K562 (cell line): ENCODE measurements around the gene DIP2A. TPM values are rescaled to one million over a fixed set of nuclear protein-coding genes. Genes with fewer than 3 reads are reported as not detected.

ENCODE experiments used
- ASH1L ChIP-seq: fragments of 450-650 bp; IDR thresholded peaks from 2 replicates; pipeline ENCODE4 v1.6.1; 2018; ENCODE audit warnings: borderline replicate concordance, mild to moderate bottlenecking, low read depth; ENCODE audit not compliant: partially characterized antibody
- ATF4 ChIP-seq: fragments of 450-650 bp; formaldehyde crosslinking; IDR thresholded peaks from 2 replicates; pipeline ENCODE4 v1.4.0; 2022; ENCODE audit warnings: mild to moderate bottlenecking, moderate library complexity
- CBX3 ChIP-seq, 2 experiments: IDR thresholded peaks; 1 replicate in 1 of 2; 2 replicates in 1 of 2; pipeline ENCODE4 v1.6.1; 2012; ENCODE audit warnings: inconsistent platforms in 2 of 2, low read length in 2 of 2, borderline replicate concordance in 1 of 2, control low read depth in 1 of 2
- ESRRA ChIP-seq: fragments of 450-650 bp; IDR thresholded peaks from 2 replicates; pipeline ENCODE4 v1.6.1; 2014; ENCODE audit warnings: low read depth, mild to moderate bottlenecking, moderate library complexity, borderline replicate concordance
- FOXP4 ChIP-seq: sonication (generic); formaldehyde crosslinking; IDR thresholded peaks from 2 replicates; pipeline ENCODE4 v1.8.0; 2022; ENCODE audit warnings: mild to moderate bottlenecking, missing genetic modification reagents, borderline replicate concordance
- HMG20A ChIP-seq: fragments of 450-650 bp; formaldehyde crosslinking; conservative IDR thresholded peaks from 2 replicates; pipeline ENCODE4 v1.4.0; 2020; ENCODE audit warnings: mild to moderate bottlenecking, mixed read lengths
- KLF16 ChIP-seq: IDR thresholded peaks from 2 replicates; pipeline ENCODE4 v1.6.1; 2016; ENCODE audit warnings: antibody characterized with exemption
- NCOR1 ChIP-seq: fragments of 450-650 bp; IDR thresholded peaks from 2 replicates; pipeline ENCODE4 v1.6.1; 2016; ENCODE audit warnings: mild to moderate bottlenecking, moderate library complexity
- NEUROD1 ChIP-seq: fragments of 150-350 bp; IDR thresholded peaks from 2 replicates; pipeline ENCODE4 v1.6.1; 2014; ENCODE audit warnings: borderline replicate concordance, low read length, low read depth; ENCODE audit not compliant: partially characterized antibody
- NFIC ChIP-seq: fragments of 450-650 bp; IDR thresholded peaks from 2 replicates; pipeline ENCODE4 v1.6.1; 2017; ENCODE audit warnings: mild to moderate bottlenecking, inconsistent platforms
- PHTF2 ChIP-seq: fragments of 250-450 bp; sonication (Bioruptor Pico); IDR thresholded peaks from 2 replicates; pipeline ENCODE4 v1.5.0; 2021; ENCODE audit warnings: mild to moderate bottlenecking
- SOX6 ChIP-seq: fragments of 450-650 bp; IDR thresholded peaks from 2 replicates; pipeline ENCODE4 v1.6.1; 2014; ENCODE audit warnings: mild to moderate bottlenecking
- STAT5A ChIP-seq: IDR thresholded peaks from 2 replicates; pipeline ENCODE4 v1.6.1; 2012; ENCODE audit warnings: low read length, inconsistent platforms, borderline replicate concordance
- TEAD1 ChIP-seq, 2 experiments: fragments of 450-650 bp in 1 of 2; sonication (generic) in 1 of 2; formaldehyde crosslinking; IDR thresholded peaks; 2 replicates each; pipeline versions ENCODE4 v1.4.0 to v1.8.0; 2020 to 2022; ENCODE audit warnings: mild to moderate bottlenecking in 2 of 2, missing genetic modification reagents in 1 of 2
- TEAD4 ChIP-seq, 2 experiments: sonication (generic) in 1 of 2; formaldehyde crosslinking in 1 of 2; IDR thresholded peaks; 2 replicates each; pipeline versions ENCODE4 v1.6.1 to v1.8.0; 2012 to 2022; ENCODE audit warnings: borderline replicate concordance in 1 of 2, inconsistent platforms in 1 of 2, low read length in 1 of 2, mild to moderate bottlenecking in 1 of 2, missing genetic modification reagents in 1 of 2
- ZC3H11A ChIP-seq: IDR thresholded peaks from 2 replicates; pipeline ENCODE4 v1.6.1; 2012; ENCODE audit warnings: low read depth, low read length, improper control_type of control experiment
- ZNF175 ChIP-seq: fragments of 200-800 bp; sonication (Bioruptor generic); IDR thresholded peaks from 2 replicates; pipeline ENCODE4 v1.6.1; 2016; ENCODE audit warnings: low read depth, mild to moderate bottlenecking, missing genetic modification characterization, missing compliant biosample characterization
- ZNF398 ChIP-seq: fragments of 250-450 bp; sonication (Bioruptor Pico); IDR thresholded peaks from 2 replicates; pipeline ENCODE4 v1.8.0; 2021; ENCODE audit warnings: moderate library complexity, mild to moderate bottlenecking, inconsistent platforms
- polyA plus RNA-seq, 8 experiments: library from polyadenylated mRNA; depleted of rRNA in 4 of 8; stranded (reverse) in 5 of 8; unstranded in 3 of 8; fragments of >200 nt; fragmentation: Nextera tagmentation in 2 of 8; fragmentation: Illumina TruSeq in 1 of 8; extraction: Ambion mirVana in 2 of 8; extraction: Trizol in 1 of 8; gene quantifications; 2 replicates each; pipeline versions ENCODE4 v1.2.1 to v1.2.3, GENCODE V29; 2011 to 2014; ENCODE audit warnings: inconsistent platforms in 1 of 8, missing spikeins in 1 of 8
- total RNA-seq, 7 experiments: library from RNA; depleted of rRNA in 6 of 7; stranded (reverse); fragments of >200 nt in 6 of 7; fragmentation: Illumina TruSeq in 2 of 7; extraction: Trizol in 2 of 7; gene quantifications; 2 replicates each; pipeline versions ENCODE4 v1.2.1 to v1.2.3, GENCODE V29; 2011 to 2021; ENCODE audit warnings: low replicate concordance in 1 of 7

DIP2A gene
- total and polyA plus RNA-seq, 9 of the 15 experiments (the other 6 are each of a cell fraction or from before 2014, with no cell fraction given) = 4.3 to 34.5 (median 20.3) TPM

GRCh38 chr21:46455575-46456385 lies 2.9 kb upstream of the DIP2A start (continued):
- peak; percentile 96 for TF ChIP-seq TEAD4 (IDR thresholded peaks at IDR 0.05; ENCODE audit: low read length)
- TF ChIP-seq TEAD4 (CRISPR knock-in tag; IDR thresholded peaks at IDR 0.05; ENCODE audit: borderline replicate concordance) = no peak
- TF ChIP-seq NCOR1 = peak; percentile 99
- no peak for TF ChIP-seq HMG20A (CRISPR knock-in tag)
- peak; percentile 94 for TF ChIP-seq NFIC
- no peak for TF ChIP-seq ASH1L
- no peak for TF ChIP-seq FOXP4 (CRISPR knock-in tag)
- TF ChIP-seq NEUROD1 = peak; percentile 35
- TF ChIP-seq TEAD1 (CRISPR knock-in tag; IDR thresholded peaks at IDR 0.05) = 0 out of 4 replicates have a peak, but pooled peaks of 1 of the 2 experiments have one; percentile 9
- 0 out of 2 replicates have a peak, but pooled peaks have one; percentile 17 for TF ChIP-seq ZC3H11A
- 0 out of 3 replicates have a peak, but pooled peaks of 1 of the 2 experiments have one; percentile 60 for TF ChIP-seq CBX3 (IDR thresholded peaks at IDR 0.05; ENCODE audit: borderline replicate concordance in 1 of 2, low read length in 2 of 2)
- TF ChIP-seq STAT5A = peak; percentile 80; the same call in 1 of the 2 replicates
- no peak for TF ChIP-seq PHTF2 (CRISPR knock-in tag)
- peak; percentile 74 for TF ChIP-seq ESRRA
- TF ChIP-seq ATF4 (CRISPR knock-in tag) = 0 out of 2 replicates have a peak, but pooled peaks have one; percentile 31
- TF ChIP-seq ZNF398 (CRISPR knock-in tag) = no peak
- peak; percentile 83 for TF ChIP-seq SOX6
- TF ChIP-seq KLF16 = peak; percentile 87
- TF ChIP-seq ZNF175 (CRISPR knock-in tag) = 0 out of 2 replicates have a peak, but pooled peaks have one; percentile 62
